Stimulated activated CD8-positive, alpha-beta memory T cell treated with anti-CD3 and anti-CD28 coated beads, Interleukin-7, amount 100 ng/mL, for 4 hours (primary cell): ENCODE results near the gene ZBTB7A.

Experiments used
- DNase-seq, 2 donors: peaks; one replicate each; pipeline ENCODE4 v3.0.0-alpha.2; 2020; ENCODE audit warnings: low read depth in 2 of 2

The ZBTB7A gene

DNA sequence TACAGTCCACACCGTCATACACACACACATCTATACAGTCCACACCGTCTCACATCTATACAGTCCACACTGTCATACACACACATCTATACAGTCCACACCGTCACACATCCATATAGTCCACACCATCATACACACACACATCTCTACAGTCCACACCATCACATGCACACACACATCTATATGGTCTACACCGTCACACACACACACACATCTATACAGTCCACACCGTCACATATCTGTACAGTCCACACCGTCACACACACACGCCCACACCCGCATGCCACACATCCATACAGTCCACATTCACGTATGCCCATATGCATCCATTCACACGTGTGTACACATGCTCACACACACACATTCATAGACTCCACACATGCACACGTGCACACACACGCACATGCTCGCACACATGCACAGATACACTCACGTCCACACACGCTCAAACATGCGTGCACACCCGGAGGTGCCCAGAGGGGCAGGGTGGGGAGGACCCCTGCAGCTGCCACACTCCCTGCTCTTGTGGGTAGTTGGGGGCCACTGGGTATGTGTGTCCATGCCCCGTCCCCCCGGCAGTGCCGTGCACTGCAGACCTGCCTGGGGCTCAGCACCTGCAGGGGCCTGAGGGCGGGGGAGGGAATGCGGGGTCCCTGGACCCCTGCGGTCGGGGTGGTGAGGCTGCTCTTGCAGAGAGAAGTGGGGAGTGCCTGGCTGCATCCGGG is 30.0 kb downstream of the ZBTB7A start:
- DNase-seq = no peak

DNA sequence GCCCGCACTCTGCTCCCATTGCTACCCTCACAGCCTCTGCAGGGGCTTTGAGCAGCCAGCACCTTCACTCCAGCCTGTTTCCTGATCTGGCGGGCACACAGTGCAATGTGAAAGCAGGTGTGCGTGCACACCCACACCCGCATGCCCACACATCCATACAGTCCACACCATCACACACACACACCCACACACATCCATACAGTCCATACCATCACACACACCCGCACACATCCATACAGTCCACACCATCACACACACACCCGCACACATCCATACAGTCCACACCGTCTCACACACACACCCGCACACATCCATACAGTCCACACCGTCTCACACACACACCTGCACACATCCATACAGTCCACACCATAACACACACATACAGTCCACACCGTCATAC is 31.1 kb downstream of the ZBTB7A start:
- no peak for DNase-seq

DNA sequence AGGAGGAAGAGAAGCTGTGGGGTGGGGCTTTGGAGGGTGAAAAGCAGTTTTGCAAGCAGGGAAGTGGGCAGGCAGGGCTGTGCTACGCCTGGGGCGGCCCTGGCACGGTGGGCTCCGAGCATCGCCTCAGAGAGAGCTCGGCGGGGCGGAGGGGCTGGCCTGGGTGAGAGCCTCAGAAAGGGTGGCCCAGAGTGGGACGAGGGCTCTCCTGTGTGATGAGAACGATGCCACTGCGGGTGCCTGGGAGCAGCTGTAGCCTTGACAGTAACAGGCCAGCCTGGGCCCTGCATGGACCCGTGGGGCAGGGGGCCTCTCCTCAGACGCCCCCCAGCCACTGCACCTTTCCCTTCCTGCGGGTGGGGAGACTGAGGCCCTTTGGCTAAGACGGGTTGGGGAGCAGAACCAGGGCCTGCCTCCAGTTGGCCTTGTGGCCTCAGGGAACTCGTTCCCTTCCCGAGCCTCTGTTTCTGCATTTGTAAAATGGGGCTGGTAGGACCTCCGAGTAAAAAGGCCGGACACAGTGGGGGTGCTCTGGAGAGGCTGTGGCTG is 31.6 kb downstream of the ZBTB7A start:
- no peak for DNase-seq

DNA sequence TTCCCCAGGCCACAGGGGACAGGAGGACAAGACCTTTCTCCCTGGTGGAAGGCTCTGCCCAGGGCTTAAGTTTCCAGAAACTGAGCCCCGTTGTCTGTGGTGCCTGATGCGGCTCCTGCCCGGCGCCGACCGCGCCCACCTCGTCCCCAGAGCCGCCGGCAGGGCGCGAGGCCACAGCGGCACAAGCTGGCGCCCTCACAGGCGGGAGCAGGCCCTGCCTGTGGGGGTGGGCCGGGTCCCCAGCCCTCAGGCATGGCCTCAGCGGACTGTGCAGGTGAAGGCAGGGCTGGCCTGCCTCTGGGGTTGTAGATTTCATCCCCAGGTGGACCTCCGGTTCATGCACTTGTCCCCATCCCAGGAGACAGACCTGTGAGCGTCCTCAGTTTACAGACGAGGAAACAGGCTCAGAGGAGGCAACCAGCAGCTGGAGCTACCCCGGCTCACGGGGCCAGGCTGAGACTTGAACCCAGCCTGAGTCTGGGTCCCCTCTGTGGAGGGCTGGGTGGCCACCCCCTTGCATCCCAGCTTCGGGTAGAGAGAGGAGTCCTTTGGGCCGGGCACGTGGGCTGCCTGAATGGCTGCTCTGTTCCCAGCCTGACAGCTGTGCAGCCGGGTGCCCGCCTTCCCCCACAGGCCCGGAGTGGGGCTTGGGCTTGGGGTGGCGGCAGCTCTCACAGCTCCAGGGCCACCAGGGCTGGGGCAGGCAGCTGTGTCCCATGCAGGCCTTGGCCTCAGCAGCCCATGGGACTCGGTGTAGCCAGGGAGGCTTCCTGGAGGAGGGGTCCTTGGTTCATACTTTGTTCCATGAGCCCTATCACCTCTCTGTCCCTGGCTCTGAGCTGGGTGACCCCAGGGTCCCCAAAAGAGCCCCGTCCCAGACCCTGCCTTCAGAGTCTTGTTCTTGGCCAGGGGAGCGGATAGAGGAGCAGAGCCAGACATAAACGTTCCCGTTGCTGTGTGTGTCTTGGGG is 32.4 kb downstream of the ZBTB7A start:
- DNase-seq = no peak

DNA sequence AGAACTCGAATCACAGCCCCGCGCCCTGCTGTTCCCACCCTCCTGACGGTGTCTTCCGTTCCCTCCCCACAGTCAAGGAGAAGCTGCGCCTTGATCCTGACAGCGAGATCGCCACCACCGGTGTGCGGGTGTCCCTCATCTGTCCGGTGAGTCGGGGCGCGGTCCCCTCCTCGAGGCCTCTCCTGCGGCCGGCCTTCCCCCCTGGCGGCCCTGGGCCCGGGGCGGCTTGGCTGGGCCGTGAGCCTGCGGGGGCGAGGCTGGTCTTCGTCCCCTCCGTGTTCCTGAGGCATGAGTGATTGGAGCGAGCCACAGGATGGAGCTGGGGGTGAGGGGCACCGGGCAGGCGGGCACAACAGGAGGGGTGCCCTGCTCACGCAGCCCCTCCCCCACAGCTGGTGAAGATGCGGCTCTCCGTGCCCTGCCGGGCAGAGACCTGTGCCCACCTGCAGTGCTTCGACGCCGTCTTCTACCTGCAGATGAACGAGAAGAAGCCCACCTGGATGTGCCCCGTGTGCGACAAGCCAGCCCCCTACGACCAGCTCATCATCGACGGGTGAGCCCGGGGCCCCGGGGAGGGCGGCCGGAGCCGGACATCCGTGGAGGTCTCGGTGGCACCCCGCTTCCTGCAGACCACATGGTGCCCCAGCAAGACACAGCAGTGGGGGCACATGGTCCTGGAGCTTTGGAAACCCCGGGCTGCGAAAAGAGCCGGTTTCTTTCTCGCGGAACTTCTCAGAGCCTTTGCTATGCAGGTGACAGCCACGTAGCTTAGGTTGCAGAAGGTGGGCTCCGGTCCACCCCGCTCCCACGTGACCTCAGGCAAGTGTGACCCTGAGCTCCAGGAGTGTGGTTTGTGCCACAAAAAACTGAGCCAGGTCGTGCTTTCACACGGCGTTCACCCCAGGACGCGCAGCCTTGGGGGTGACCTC is 33.4 kb downstream of the ZBTB7A start:
- no peak for DNase-seq

DNA sequence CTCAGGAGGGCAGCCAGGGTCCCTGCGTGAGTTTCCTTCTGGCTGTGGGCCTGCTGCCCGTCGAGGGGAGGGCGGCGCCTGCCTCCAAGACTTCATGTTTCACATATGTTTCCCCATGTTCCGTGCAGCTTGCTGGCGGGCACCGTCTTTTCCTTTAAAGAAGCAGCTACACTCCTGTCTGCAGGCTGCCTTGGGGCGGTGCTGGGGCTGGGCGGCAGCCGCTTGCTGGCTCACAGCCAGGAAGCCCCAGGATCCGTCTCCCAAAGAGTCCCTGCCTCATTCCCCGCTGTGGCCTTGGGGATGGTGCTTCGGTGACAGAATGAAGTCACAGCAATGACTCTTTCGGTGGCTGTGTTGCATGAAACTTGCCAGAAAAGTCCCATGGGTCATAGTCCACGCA is 34.3 kb downstream of the ZBTB7A start:
- DNase-seq = no peak

DNA sequence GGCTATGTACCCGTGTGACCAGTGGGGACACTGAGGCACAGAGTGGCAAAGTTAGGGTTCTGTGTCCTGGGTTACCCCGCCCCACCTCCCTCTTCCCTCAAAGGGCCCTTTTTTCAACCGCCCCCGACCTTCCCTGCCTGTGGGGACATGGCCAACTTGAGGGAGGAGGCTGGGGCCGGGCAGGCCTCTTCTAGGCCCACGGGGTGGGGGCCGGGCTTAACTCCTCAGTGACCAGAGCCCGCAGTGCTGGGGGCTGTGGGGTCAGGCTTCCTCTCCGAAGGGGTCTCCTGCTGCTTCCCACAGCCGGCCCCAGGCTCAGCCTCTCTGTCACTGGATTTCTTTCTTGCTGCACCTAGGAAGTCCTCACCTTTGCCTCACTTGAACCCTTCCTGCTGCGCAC is 35.3 kb downstream of the ZBTB7A start:
- DNase-seq = no peak

DNA sequence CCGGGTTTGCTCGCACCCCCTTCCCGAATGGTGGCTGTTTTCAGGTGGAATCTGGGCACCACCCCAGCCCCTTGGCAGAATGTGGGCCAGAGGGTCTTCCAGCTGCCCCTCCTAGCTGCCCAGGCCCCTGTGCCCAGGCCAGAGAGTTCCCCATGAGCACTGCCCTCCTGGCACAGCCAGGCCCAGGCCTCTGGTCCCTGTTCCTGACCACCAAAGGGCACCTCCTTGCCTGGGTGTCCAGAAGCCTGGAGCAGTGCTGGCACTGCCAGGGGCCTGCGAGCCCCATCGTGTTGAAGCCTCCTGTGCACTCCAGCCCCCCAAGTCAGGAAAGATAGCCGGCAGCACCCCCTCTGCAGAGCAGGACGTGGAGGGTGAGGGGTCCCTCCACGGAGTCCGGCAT is 35.7 kb downstream of the ZBTB7A start:
- DNase-seq = no peak

DNA sequence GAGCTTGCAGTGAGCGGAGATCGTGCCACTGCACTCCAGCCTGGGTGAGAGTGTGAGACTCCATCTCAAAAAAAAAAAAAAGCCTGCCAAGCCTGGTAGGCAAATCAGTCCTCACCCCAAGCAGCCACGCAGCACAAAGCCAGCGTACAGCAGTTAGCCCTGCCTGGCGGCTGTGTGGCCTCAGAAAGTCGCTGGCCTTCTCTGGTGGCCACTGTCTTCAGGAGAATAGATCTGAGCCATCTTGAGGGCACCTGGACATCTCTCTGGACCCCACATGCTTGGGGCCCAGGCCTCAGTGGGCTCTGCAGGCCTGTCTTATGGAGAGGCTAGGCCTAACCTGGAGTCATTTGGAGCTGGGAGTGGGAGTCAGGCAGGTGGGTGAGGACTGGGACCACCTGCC is 36.1 kb downstream of the ZBTB7A start:
- no peak for DNase-seq

DNA sequence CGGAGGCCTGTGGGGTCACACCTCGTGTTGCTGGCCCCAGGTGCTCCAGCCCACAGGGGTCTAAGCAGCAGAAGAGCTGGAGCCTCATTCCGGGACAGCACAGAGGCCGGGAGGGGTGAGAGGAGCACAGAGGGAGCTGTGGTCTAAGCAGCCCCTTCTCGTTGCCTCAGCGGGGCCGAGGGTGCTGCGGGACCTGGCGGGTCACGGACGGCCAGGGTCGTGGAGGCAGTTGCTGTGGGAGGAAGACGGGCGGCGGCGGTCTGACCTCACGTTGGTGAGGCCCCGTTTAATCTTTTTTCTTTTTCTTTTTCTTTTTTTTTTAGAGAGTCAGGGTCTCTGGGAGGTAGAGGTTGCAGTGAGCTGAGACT is 37.5 kb downstream of the ZBTB7A start:
- no peak for DNase-seq

DNA sequence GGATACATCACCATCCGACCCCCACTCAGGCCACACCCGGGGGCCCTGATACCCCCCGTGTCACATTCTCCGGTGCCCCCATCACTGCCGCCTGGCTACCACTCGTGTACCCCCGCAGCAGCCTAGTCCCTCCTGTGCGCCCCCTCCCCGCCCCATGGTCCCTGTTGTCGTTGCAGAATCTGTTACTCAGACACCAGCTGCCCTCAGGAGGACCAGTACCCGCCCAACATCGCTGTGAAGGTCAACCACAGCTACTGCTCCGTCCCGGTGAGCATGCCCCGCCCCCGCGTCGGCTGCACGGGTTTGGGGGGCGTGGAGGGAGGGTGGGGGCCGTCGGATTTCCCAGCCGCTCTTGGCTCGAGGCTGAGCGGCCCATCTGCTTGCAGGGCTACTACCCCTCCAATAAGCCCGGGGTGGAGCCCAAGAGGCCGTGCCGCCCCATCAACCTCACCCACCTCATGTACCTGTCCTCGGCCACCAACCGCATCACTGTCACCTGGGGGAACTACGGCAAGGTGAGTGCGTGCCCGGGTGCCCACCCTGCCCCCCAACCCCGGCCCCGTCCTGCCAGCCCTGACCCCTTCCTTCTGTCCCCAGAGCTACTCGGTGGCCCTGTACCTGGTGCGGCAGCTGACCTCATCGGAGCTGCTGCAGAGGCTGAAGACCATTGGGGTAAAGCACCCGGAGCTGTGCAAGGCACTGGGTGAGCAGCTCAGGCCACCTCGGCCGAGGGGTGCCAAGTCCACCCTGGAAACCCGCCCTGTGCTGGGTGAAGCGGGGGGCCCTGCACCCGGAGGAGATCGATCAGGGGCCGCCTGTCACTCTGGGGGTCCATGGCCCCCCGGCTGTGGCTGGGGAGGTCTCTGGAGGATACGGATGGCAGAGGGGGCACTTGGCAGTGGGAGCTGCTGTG is 38.1 kb downstream of the ZBTB7A start:
- DNase-seq = no peak

DNA sequence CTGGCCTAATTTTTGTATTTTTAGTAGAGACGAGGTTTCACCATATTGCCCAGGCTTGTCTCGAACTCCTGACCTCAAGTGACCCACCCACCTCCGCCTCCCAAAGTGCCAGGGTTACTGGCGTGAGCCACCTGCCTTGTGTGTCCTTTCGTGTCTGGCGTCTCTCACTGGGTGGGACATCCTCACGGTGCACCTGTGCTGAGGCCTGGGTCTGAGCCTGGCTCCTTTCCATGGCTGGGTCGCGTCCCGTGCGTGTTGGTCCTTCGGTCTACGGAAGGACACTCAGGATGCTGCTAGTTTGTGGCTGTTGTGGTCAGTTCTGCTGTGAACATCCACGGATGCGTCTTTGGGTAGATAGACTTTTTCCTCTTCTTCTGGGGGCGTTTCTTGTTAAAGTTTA is 39.6 kb downstream of the ZBTB7A start:
- no peak for DNase-seq

DNA sequence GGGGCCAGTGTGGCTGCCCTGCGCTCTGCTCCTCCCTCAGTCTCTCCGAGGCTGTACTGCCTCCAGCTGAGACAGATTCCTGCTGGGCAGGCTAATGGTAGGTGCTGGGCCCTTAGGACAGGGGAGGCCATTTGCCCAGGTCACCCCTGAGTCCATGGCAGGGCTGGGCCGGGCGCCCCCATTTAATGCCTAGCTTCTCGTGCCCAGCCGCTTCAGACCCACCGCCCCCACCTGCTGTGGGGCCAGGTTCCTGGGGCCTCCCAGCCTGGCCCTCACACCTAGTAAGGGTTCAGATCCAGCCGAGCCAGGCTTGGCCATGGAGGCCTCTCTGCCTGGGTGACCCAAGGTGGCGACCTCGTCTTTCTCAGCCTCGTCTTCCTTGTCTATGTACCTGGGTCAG is 41.4 kb downstream of the ZBTB7A start:
- DNase-seq = no peak

DNA sequence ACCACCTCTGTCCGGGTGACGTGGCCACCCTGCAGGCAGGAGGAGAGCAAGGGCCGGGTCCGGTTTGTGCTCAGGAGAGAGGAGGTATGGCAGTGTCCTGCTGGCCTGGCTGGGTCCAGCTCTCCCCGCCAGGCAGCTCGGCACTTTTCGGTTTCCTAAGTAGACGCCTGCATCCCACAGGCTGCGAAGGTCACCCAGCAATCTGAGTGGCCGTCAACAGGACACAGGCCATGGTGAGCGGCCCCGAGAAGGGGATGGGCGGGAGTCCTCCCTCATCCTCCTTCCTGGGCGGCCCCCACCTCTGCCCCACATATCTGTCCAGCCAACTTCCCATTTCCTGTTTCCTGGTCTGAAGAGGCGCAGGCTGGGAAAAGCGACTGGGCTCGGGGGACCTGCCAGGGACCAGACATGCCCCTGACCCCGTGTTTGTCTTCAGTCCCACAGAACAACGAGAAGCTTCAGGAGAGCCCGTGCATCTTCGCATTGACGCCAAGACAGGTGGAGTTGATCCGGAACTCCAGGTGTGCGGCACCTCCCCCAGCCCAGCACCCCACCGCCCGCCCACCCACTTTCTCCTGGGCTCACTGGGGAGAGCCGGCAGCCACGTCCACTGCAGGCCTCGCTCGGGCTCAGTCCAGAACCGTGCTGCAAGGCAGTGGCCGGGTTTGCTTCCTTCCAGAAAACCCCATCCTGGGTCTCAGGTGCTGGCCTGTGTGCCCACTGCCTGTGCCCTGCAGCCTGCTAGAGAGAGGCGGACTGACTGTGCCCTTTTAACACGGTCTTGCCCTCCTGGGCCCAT is 42.9 kb downstream of the ZBTB7A start:
- no peak for DNase-seq

DNA sequence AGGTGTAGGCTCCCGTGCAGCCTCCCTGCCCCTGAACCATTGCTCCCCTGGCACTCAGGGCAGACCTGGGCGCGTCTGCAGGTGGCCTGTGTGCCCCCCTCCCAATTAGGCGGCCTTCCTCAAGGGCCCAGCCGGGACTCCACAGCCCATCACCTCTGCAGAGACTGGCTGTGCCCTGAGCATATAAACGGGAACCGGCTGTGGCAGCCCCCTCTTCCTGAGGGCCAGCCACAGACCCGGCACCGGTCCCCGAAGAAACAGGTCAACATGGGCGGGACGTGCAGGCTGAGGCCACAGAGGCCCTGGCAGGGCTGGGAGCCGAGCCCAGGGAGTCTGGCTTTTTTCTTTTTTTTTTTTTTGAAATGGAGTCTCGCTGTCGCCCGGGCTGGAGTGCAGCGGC is 47.1 kb downstream of the ZBTB7A start:
- no peak for DNase-seq

DNA sequence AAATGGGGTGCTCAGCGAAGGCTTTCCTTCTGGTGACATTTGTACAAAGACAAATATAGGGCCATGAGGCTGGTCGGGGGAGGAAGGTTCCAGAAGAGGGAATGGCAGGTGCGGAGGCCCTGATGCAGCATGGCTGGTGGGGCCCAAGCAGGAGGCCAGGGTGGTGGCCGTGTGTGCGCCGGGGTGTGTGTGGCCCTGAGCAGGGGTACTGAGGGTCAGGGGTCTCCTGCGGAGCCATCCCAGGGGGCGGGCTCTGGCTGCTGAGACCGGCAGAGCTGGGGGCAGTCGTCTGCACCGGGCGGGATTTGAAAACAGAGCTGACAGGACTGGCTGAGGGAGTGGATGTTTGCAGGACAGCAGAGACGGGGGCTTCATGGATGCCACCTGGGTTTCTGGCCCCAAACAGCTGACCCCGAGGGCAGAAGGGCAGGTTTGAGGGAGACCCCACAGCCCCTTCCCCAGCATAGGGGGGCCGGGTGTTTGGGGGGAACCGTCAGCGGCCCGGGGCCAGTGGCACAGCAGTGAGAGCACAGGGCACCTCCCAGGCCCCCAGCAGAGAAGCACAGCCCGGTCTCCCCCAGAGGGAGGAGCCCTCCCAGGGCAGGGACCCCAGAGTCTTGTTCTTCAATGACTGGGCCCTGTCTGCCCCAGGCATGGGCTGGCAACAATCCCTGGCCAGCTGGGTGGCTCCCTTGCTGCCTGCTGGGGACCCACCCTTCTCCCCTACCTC is 47.8 kb downstream of the ZBTB7A start:
- no peak for DNase-seq

DNA sequence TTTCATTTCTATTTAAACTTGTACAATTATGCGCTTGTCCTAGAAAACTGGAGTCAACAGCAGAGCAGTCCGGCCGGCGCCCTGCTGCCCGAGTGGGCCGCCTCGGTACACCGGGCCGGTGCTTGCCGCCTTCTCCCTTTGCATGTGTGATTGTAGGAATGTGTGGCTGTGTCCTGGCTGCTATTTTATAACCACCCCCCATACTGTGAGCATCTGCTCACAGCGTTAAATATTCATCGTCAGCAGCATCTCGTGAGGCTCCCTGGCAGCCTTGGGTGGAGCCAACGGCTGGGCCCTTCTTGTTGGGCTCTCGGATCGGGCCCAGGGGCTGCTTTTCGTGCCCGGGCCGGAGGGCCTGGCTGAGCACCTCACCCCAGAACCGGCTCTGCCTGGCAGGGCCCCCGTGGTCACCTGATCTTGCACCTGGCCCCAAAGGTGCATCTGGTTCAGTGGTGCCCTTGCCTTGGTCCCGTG is 48.5 kb downstream of the ZBTB7A start:
- DNase-seq = no peak

DNA sequence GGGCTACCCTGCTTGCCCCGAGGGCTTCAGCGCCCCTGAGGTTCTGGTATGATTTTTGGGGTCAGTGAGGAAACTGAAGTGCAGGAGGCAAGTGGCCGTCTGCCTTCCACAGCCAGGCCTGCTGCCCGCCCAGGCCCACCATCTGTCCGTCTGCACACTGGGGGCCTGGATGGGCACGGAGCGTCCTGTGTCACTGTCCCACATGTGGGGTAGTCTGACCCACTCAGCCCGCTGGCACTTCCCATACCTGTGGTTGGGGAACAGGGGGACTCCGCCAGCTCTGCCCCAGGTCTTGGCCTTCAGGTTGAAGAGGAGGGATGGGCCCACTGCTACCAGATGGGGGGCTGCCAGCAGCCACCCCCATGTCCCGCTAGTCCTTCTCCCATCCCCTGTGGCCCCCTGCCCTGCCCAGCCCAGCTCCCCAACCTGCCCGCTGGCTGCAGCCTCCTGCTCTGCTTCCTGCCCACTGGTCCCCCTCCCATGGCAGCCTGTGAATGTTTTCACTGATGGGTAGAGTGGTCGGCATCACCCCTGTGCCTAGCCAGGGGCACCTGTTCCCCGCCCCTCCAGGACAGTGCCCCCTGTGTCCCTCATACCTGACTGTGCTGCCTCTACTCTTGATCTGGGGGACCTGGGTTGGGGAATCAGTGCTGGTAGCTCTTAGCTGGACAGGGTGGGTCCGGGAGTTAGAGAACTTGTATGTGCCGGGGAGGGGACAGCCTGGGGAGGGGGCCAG is 49.6 kb downstream of the ZBTB7A start:
- no peak for DNase-seq
